Measurements from ENCODE around the gene ATP10B. TPM values are rescaled to one million over a fixed set of nuclear protein-coding genes. Genes with fewer than 3 reads are reported as not detected.

ATP10B gene
- total RNA-seq, 2 donors from 2014 or later = 1.3 to 2.1 TPM

GRCh38 chr5:160601046-160601445 is 251.0 kb downstream of the ATP10B start:
- H3K4me1 ChIP-seq = no peaks in the 10 kb centered on the region
- 84 to 100% methylated on average over 1 of the region's 1 CpG for WGBS, 2 donors
- TF ChIP-seq POLR2A (IDR thresholded peaks at IDR 0.05) = no peak
- TF ChIP-seq CTCF (IDR thresholded peaks at IDR 0.05) = no peak
- H3K27ac ChIP-seq = no peak overlapping the region
- no peaks in the 10 kb centered on the region for H3K27me3 ChIP-seq
- intact Hi-C loops (cut with DNase I) = no loop called here
- no peaks in the 10 kb centered on the region for H3K9me3 ChIP-seq
- H3K36me3 ChIP-seq (replicated peaks in 1 of 2; ENCODE audit: insufficient read depth in 1 of 2, low read depth in 2 of 2) = no peaks in the 10 kb centered on the region
- DNase-seq (no peak), ATAC-seq (no peak)
- H3K4me3 ChIP-seq = no peak overlapping the region

GRCh38 chr5:160573318-160573717 is 278.7 kb downstream of the ATP10B start:
- WGBS, 2 donors = 92 to 95% methylated on average over 3 of the region's 3 CpGs
- DNase-seq (no peak), ATAC-seq (no peak)
- TF ChIP-seq CTCF (IDR thresholded peaks at IDR 0.05) = no peak
- TF ChIP-seq POLR2A (IDR thresholded peaks at IDR 0.05) = no peak
- H3K36me3 ChIP-seq (replicated peaks in 1 of 2; ENCODE audit: insufficient read depth in 1 of 2, low read depth in 2 of 2) = no peaks in the 10 kb centered on the region
- no peak overlapping the region for H3K4me3 ChIP-seq
- no peaks in the 10 kb centered on the region for H3K4me1 ChIP-seq
- no peak overlapping the region for H3K27ac ChIP-seq
- no peaks in the 10 kb centered on the region for H3K9me3 ChIP-seq
- H3K27me3 ChIP-seq = no peaks in the 10 kb centered on the region
- intact Hi-C loops (cut with DNase I) = no loop called here

GRCh38 chr5:160567031-160567705 is 284.8 kb downstream of the ATP10B start:
- ATAC-seq = no peak
- TF ChIP-seq CTCF (IDR thresholded peaks at IDR 0.05) (no peak), POLR2A (IDR thresholded peaks at IDR 0.05) (no peak)
- Histone ChIP-seq H3K4me3 (no peak overlapping the region), H3K4me1 (no peaks in the 10 kb centered on the region), H3K9me3 (no peaks in the 10 kb centered on the region), H3K27me3 (no peaks in the 10 kb centered on the region), H3K36me3 (replicated peaks in 1 of 2; ENCODE audit: insufficient read depth in 1 of 2, low read depth in 2 of 2) (no peaks in the 10 kb centered on the region), H3K27ac (no peak overlapping the region)
- no peak for DNase-seq
- intact Hi-C loops (cut with DNase I) = no loop called here
- 82 to 88% methylated on average over 4 of the region's 4 CpGs for WGBS, 2 donors

- TF ChIP-seq CTCF (IDR thresholded peaks at IDR 0.05) (no peak), POLR2A (IDR thresholded peaks at IDR 0.05) (no peak)
- Histone ChIP-seq H3K27me3 (no peaks in the 10 kb centered on the region), H3K4me3 (no peak overlapping the region), H3K4me1 (no peaks in the 10 kb centered on the region), H3K27ac (no peak overlapping the region), H3K36me3 (replicated peaks in 1 of 2; ENCODE audit: insufficient read depth in 1 of 2, low read depth in 2 of 2) (no peaks in the 10 kb centered on the region), H3K9me3 (no peaks in the 10 kb centered on the region)
- ATAC-seq (no peak), DNase-seq (no peak)
- 76 to 88% methylated on average over 6 to 8 of the region's 8 CpGs for WGBS, 2 donors
- intact Hi-C loops (cut with DNase I) = no loop called here
Measured at GRCh38 chr5:160565376-160565775, 286.6 kb downstream of the ATP10B start.

GRCh38 chr5:160556846-160557245 is 295.2 kb downstream of the ATP10B start:
- TF ChIP-seq POLR2A (IDR thresholded peaks at IDR 0.05) (no peak), CTCF (IDR thresholded peaks at IDR 0.05) (no peak)
- Histone ChIP-seq H3K27me3 (no peaks in the 10 kb centered on the region), H3K4me1 (no peaks in the 10 kb centered on the region), H3K27ac (no peak overlapping the region), H3K36me3 (replicated peaks in 1 of 2; ENCODE audit: insufficient read depth in 1 of 2, low read depth in 2 of 2) (no peaks in the 10 kb centered on the region), H3K9me3 (no peaks in the 10 kb centered on the region), H3K4me3 (no peak overlapping the region)
- DNase-seq (no peak), ATAC-seq (no peak)
- 75 to 85% methylated on average over 4 of the region's 4 CpGs for WGBS, 2 donors
- intact Hi-C loops (cut with DNase I) = no loop called here
